Measurements from ENCODE around the gene PRKCD.

- TF ChIP-seq KLF13 (tag; IDR thresholded peaks at IDR 0.05; ENCODE audit: borderline replicate concordance, low read depth): no peak
- no peak for TF ChIP-seq PTRF (tag; IDR thresholded peaks at IDR 0.05)
- TF ChIP-seq CTCF (IDR thresholded peaks at IDR 0.05 in 2 of 3, conservative IDR thresholded peaks at IDR 0.05 in 1 of 3; ENCODE audit: insufficient read depth in 2 of 3, low read depth in 1 of 3, low read length in 3 of 3): no peak
- no peak for TF ChIP-seq CBFB (CRISPR knock-in tag; IDR thresholded peaks at IDR 0.05)
Observed at GRCh38 chr3:53239800-53240199, 78.8 kb downstream of the PRKCD start.
